Measurements from ENCODE around the gene KLHL40.

KLHL40 gene

DNA sequence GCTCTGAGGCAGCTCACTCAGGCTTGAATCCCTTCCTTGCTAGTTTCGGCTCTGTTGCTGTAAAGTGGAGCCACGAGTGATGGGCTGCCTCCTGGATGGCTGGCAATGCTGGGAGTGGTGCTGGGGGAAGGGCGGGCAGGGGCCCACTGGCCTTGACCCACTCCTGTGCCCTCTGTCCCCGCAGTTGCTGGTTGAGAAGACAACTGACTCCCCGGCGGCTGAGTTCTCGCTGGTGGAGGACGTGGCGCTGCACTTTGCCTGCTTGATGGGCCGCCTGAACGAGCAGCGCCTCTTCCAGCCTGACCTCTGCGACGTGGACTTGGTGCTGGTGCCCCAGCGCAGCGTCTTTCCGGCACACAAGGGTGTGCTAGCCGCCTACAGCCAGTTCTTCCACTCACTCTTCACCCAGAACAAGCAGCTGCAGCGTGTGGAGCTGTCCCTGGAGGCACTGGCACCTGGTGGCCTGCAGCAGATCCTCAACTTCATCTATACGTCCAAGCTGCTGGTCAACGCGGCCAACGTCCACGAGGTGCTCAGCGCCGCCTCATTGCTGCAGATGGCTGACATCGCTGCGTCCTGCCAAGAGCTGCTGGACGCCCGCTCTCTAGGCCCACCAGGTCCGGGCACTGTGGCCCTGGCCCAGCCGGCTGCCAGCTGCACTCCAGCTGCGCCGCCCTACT lies 27.1 kb upstream of the KLHL40 start:
- DNase-seq = no peak

GRCh38 chr3:42658771-42659390 lies 26.5 kb upstream of the KLHL40 start:
- DNase-seq = no peak

DNA sequence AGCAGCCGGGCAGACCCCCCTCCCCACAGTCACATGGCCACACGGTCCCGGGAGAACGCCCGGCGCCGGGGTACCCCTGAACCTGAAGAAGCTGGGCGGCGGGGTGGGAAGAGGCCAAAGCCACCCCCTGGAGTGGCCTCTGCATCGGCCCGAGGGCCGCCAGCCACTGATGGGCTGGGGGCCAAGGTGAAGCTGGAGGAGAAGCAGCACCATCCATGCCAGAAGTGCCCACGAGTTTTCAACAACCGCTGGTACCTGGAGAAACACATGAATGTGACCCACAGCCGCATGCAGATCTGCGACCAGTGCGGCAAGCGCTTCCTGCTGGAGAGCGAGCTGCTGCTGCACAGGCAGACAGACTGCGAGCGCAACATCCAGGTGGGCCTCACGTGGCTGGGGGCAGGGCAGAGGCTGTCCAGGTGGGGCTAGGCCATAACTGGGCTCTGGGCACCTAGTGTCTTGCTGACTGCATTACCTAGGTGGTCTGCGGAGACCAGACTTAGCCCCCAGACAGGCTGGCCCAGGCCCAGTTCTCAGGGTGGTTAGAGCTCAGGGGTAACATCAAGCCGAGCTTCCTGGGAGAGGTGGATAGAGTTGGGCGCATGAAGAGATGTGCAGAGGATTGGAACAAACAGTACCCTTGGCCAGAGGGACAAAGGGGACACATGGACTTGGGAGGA lies 25.7 kb upstream of the KLHL40 start:
- no peak for DNase-seq

DNA sequence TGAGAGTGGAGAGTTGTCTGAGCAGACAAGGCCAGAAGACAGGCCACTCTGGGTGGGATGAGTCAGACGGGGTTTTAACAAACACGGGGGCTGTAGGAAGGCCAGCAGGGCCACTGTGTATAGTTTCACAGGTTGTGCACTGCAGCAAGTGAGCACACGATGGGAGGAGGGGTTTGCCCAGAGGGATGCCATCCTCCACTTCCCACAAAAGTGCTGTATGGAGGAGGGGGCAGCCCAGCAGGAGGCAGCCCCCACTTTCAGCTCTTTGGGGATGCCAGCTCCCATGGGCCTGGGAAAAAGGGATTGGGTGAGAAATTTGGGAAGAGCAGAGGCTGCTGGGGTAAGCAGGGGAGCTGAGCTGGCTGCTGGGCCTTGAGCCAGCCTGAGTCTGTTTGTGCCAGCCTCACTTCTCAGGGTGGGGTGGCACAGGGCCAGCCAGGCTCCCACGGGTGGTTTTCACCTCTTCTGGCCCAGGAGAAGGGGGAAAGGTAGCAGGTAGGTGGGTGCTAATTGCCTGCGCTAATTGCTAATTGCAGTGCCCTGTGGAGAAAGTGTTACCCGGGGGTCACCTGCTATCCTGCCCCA lies 25.1 kb upstream of the KLHL40 start:
- DNase-seq = no peak

- DNase-seq = no peak
Measured at GRCh38 chr3:42660898-42661297, 24.4 kb upstream of the KLHL40 start.

GRCh38 chr3:42661593-42662022 lies 23.7 kb upstream of the KLHL40 start:
- DNase-seq = no peak

DNA sequence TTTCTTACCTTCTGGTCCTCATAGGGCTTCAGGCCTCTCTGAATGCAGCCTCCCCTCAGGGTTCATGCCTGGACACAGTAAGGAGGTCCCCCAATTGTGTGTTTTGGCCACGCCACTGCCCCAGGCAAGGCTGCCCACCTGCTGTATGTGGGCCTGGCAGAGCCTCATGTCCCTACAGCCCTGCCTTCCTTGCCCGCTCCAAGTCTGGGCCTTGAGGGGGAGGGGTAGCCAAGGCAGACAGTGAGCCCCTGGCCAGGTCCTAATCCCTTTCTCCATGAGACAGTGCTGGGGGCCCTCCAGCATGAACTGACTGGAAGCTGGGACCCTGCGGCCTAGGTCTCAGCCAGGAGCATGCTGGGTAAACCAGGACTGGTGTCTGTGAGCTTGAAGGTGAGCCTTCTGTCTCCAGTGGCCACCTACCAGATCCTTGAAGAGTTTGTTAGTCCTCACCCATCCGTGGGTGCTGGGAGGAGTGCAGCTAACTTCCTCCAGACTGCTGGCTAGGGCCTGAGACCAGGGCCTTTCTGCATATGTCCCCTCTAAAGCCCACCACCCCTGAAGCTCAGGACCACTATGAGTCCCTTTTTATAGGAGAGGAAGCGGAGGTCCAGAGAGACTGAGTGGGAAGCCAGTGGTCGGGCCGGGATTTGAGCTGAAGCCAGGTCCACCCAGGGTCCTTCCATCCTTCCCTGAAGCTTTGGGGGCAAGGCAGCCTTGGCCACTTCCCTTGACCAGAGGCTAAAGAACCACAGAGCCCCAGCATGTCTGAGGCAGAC lies 23.1 kb upstream of the KLHL40 start:
- no peak for DNase-seq

DNA sequence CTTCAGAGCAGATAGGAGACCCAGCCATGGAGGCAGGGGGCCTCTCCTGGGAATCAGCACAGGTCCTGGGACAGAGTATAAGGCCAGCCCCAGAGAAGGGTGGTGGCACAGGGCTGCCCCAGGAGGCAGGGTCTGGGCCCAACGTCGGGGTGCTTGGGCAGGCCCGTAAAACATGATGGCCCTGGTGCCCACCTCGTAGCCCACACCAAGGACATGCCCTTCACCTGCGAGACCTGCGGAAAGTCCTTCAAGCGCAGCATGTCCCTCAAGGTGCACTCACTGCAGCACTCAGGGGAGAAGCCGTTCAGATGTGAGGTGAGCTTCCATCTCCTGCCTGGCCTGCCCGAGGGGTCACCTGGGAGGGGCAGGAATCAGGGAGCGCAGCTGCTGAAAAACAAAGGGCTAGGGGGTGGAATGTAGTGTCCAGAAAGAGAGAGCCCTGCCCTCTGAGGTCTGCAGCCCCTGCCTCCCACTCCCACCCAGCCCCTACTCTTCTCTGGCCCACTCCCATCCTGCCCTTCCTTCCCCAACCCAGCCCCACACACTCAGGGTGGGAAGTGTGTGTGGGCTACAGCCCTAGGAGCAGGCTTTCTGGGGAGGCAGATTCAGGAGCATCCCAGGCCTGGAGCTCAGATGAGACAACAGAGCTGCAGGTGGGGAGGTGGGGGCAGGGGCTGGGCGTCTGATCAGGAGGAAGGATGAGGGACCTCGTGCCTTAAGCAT lies 22.4 kb upstream of the KLHL40 start:
- DNase-seq = no peak

GRCh38 chr3:42663581-42664437 lies 21.5 kb upstream of the KLHL40 start:
- DNase-seq = no peak

DNA sequence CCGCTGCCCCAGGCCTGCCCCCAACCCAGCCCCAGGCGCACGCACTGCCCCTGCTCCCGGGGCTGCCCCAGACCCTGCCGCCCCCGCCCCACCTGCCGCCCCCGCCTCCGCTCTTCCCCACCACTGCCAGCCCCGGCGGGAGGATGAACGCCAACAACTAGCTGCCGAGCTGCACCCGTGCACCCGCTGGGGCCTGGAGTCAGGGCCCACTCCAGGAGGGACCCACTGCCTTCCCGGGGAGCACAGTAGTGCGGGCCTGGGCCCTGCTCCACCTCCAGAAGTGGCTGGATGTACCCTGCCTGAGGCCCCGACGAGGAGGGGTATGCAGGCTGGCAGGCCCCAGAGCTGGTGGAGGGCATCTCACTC lies 20.9 kb upstream of the KLHL40 start:
- DNase-seq = no peak

DNA sequence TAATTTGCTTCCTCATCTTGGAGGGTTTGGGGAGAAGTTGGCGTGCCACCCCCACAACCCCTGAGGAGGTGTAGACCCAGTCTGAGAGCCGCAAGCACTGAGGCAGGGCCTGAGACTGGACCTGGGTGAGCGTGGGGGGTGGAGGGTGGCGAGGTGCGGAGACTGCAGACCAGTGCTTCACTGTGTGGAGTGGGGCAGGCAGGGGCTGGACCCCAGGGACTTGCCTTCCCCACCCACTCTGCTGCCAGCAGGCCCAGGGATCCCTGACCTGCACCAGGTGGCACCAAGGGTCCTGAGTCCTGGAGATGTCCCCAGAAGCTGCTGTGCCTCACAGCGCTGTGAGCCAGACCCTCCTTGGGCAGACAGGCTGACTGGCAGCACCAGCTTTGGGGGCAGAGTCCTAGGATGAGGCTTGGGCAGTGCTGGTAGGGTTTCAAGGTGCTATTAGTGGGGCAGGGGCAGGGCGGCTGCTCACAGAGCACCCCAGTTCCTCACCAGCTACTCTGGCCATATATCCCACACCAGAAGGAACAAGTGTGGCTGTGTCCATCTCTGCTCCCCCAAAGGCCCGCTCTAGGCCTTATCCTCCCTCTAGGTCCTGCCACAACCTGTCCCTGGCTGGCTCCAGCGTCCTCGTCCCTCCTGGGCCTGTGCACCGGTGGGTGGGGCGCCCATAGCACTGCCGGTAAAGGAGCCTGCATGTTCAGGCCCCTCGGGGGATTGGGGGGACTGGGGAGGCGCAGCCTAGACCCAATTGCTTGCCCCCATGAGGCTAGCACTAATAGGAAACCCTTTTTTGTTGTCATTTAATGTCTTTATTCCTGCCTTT lies 20.1 kb upstream of the KLHL40 start:
- no peak for DNase-seq

DNA sequence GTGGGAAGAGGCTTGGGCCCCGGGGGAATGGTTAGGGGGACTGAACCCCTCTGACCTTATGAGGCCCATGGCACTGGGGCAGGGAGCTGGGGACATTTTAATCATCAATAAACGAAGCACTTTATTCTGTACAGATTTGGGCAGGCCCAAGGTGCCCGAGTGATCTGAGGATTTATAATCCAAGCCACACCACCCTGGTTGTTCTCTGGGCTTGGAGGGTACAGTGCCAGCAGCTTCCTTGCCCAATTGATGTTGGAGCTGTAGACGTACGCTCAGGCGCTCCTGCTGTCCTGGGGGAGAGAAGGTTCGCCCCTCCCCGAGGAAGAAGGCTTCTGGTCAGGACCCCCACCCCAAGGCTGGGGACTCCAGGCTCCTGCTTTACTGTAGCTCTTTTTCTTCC lies 19.3 kb upstream of the KLHL40 start:
- no peak for DNase-seq

DNA sequence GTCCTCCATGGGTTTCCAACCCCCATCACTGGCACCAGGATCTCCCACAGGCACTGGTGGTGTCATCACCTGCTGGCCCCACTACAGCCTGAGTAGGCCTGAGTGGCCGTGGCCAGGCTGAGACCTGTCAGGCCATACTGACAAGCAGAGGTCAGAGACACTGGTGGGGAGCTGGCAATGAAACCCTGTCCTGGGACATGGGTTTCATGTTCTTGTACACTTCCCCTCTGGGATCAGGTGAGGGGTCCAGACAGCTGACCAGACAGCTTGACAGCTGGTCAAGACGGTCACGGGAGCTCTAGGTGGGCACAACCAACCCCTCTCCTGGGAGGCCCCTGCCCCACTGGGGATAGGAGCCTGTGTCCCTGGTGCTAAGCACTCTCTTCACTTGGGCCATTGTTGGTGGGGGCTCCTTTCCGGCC lies 18.7 kb upstream of the KLHL40 start:
- no peak for DNase-seq

DNA sequence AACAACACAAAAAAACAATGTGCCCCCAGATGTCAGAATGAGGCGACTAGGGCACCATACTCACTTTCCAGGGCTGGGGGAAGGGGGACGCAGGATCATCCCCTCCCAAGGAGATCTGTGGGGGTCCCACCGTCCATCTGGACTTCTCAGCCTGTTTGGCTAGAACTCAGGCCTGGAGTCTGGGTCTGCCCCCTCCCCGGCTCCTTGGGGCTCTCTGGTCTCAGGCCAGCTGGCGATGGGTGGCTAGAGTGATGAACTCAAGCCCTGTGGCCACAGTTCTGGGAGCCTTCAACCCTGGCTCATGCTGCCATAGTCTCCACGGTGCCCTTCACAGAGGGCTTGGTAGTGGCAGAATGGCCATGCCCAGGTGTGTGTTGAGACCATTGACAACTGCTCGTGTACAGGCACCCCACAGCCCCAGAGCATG lies 18.2 kb upstream of the KLHL40 start:
- DNase-seq = no peak

DNA sequence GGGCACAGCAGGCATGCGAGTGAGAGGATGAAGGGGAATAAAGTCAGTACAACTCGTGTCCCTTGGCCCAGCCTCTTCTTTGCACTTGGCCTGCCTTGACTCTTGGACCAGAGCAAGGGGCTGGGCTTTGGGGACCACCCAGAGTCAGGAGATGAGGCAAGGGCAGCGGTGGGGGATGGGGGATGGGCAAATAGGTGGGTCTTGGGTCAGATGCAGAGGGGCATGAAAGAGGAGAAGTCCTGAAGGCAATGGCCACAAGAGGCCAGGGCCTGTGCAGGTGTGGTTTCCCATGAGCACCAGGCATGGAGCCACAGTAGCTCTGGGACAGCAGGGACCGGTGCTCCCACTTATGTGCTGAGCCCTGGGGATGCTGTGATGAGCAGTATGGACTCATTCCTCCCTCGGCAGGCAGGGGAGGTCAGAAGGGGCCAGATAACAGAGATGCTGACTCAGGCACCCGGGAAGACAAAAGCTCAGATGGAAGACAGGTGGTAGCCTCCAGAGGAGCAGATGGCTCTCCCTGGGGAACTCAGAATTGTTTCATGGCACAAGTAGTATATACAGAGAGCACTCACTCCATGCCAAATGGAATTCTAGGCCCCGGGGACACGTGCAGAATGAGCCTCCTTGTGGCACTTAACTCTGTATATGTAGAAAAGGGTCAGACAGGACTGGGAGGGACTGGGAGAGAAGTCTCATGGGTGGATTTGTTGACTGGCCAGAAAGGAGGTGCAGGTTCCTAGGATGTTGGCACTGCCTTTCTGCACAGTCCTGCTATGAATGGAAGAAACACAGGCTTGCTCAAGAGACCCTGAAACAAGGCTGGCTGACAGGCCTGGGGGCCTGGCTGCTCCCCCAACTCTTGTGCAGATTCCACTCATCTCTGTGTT lies 17.6 kb upstream of the KLHL40 start:
- no peak for DNase-seq

- no peak for DNase-seq
Measured at GRCh38 chr3:42668413-42668760, 16.9 kb upstream of the KLHL40 start.

- no peak for DNase-seq
Measured at GRCh38 chr3:42668793-42669217, 16.5 kb upstream of the KLHL40 start.

DNA sequence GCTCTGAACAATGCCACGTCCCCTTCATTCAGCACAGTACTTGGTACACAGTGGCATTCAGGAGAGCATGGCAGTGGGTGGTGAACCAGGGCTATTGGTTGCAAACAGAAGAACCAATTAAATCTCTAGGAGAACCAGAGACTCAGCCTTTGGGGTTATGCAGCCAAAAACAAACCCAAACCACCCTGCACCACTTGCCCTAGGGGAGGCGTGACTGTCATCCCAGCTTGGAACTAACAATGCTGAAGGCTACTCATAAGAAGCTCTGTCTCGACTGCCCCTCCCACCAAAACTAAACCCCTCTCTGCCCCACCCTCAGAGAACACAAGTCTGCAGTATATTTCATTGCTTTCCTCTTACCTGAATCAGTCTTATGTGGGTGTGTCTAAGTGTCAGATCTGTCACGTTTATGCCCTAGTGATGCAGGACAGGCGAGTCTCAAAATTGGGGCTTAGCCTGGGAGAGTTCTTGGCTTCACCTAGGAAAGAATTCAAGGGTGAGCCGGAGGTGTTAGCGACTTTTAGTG lies 15.2 kb upstream of the KLHL40 start:
- no peak for DNase-seq

DNA sequence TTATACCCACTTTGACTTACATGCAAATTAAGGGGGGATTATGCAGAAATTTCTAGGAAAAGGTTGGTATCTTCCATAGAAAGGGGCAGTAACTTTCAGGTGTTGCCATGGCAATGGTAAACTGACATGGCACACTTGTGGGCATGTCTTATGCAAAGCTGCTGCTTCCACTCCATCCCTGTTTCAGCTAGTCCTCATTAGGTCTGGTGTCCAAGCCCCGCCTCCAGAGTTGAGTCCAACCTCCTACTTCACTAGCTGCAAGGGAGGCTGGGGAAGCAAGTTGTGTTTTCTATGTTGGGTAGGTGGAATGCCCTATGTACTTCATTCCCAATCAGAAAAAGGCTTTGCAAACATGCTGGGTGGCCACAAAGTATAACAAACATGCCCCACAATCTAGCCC lies 14.7 kb upstream of the KLHL40 start:
- DNase-seq = no peak
